ENCODE data around the gene INPP4A. TPM values are rescaled to one million over a fixed set of nuclear protein-coding genes. Genes with fewer than 3 reads are reported as not detected.

The INPP4A gene
- total and polyA plus RNA-seq, 9 of the 15 experiments (the other 6 are each of a cell fraction or from before 2014, with no cell fraction given), result 1.8 to 15.7 (median 8.3) TPM

GRCh38 chr2:98560256-98560771, 115.7 kb downstream of the INPP4A start (continued):
- no peak for TF ChIP-seq CC2D1A (IDR thresholded peaks at IDR 0.05)
- no peak for TF ChIP-seq MTF1 (CRISPR knock-in tag; IDR thresholded peaks at IDR 0.05; ENCODE audit: borderline replicate concordance)
- no peak for TF ChIP-seq CHCHD3 (CRISPR knock-in tag; IDR thresholded peaks at IDR 0.05)
- no peak for TF ChIP-seq TAF15 (IDR thresholded peaks at IDR 0.05; ENCODE audit: low read depth, low read length)
- no peak for TF ChIP-seq MCM5 (IDR thresholded peaks at IDR 0.05; ENCODE audit: low read depth)
- TF ChIP-seq IFI16 (CRISPR knock-in tag; IDR thresholded peaks at IDR 0.05), result no peak
- no peak for TF ChIP-seq HIVEP1 (CRISPR knock-in tag; IDR thresholded peaks at IDR 0.05)
- TF ChIP-seq FOXJ2 (tag; IDR thresholded peaks at IDR 0.05), result no peak
- TF ChIP-seq ELF1 (tag; IDR thresholded peaks at IDR 0.05), result 0 out of 2 replicates have a peak, but pooled peaks have one; percentile 36
- TF ChIP-seq RBM17 (IDR thresholded peaks at IDR 0.05; ENCODE audit: borderline replicate concordance, low read depth, low read length), result no peak
- TF ChIP-seq HNRNPK (IDR thresholded peaks at IDR 0.05; ENCODE audit: low read depth, low read length, poor library complexity, severe bottlenecking), result no peak
- TF ChIP-seq RFX5 (IDR thresholded peaks at IDR 0.05; ENCODE audit: low read depth, low read length), result no peak
- TF ChIP-seq, protein P1, sequence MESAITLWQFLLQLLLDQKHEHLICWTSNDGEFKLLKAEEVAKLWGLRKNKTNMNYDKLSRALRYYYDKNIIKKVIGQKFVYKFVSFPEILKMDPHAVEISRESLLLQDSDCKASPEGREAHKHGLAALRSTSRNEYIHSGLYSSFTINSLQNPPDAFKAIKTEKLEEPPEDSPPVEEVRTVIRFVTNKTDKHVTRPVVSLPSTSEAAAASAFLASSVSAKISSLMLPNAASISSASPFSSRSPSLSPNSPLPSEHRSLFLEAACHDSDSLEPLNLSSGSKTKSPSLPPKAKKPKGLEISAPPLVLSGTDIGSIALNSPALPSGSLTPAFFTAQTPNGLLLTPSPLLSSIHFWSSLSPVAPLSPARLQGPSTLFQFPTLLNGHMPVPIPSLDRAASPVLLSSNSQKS (CRISPR knock-in tag; IDR thresholded peaks at IDR 0.05), result no peak
- no peak for TF ChIP-seq PRDM10 (IDR thresholded peaks at IDR 0.05; ENCODE audit: partially characterized antibody)
- TF ChIP-seq POLR2H (tag; IDR thresholded peaks at IDR 0.05; ENCODE audit: low read depth), result no peak
- TF ChIP-seq TEAD4 (IDR thresholded peaks at IDR 0.05; ENCODE audit: low read length), result 0 out of 2 replicates have a peak, but pooled peaks have one; percentile 20
- no peak for TF ChIP-seq TEAD4 (CRISPR knock-in tag; IDR thresholded peaks at IDR 0.05; ENCODE audit: borderline replicate concordance)
- no peak for TF ChIP-seq RHOXF2B (CRISPR knock-in tag; conservative IDR thresholded peaks at IDR 0.05)
- no peak for TF ChIP-seq EGR1 (conservative IDR thresholded peaks at IDR 0.05)
- TF ChIP-seq ZNF431 (CRISPR knock-in tag; IDR thresholded peaks at IDR 0.05), result no peak
- peak; percentile 85 for TF ChIP-seq JUND (IDR thresholded peaks at IDR 0.05; ENCODE audit: borderline replicate concordance, low read depth, low read length)
- TF ChIP-seq JUND (tag; IDR thresholded peaks at IDR 0.05; ENCODE audit: borderline replicate concordance, low read depth, low read length), result peak; percentile 62; the same call in 1 of the 3 replicates
- no peak for TF ChIP-seq SRSF9 (IDR thresholded peaks at IDR 0.05; ENCODE audit: borderline replicate concordance, low read depth, low read length)
- TF ChIP-seq RBFOX2 (IDR thresholded peaks at IDR 0.05; ENCODE audit: low read depth, low read length), result peak; percentile 47; the same call in 1 of the 2 replicates
- TF ChIP-seq PRPF4 (IDR thresholded peaks at IDR 0.05; ENCODE audit: insufficient read depth, low read depth, low read length, poor library complexity, severe bottlenecking), result no peak
- no peak for TF ChIP-seq MCM2 (IDR thresholded peaks at IDR 0.05; ENCODE audit: low read depth)
- TF ChIP-seq ZNF12 (CRISPR knock-in tag; IDR thresholded peaks at IDR 0.05), result no peak
- TF ChIP-seq ZNF76 (CRISPR knock-in tag; IDR thresholded peaks at IDR 0.05; ENCODE audit: borderline replicate concordance), result no peak
